ENCODE data around the gene STIM2.

Gene STIM2

GRCh38 chr4:26837993-26838842 is 22.4 kb upstream of the STIM2 start:
- no peak for DNase-seq

- DNase-seq = no peak
Measured at GRCh38 chr4:26839016-26839415, 21.6 kb upstream of the STIM2 start.

- DNase-seq = no peak
Measured at GRCh38 chr4:26839534-26839951, 21.1 kb upstream of the STIM2 start.

GRCh38 chr4:26840786-26841185 is 19.9 kb upstream of the STIM2 start:
- no peak for DNase-seq

- DNase-seq = no peak
Measured at GRCh38 chr4:26842911-26843310, 17.7 kb upstream of the STIM2 start.

- no peak for DNase-seq
Measured at GRCh38 chr4:26850528-26850927, 10.1 kb upstream of the STIM2 start.

- no peak for DNase-seq
Measured at GRCh38 chr4:26851129-26851528, 9.5 kb upstream of the STIM2 start.

- DNase-seq = no peak
Measured at GRCh38 chr4:26854701-26855100, 5.9 kb upstream of the STIM2 start.

GRCh38 chr4:26856906-26857277 is 3.7 kb upstream of the STIM2 start:
- DNase-seq = no peak

GRCh38 chr4:26857278-26858034 is 3.2 kb upstream of the STIM2 start:
- DNase-seq = peak; percentile 46

GRCh38 chr4:26858035-26858918 is 2.4 kb upstream of the STIM2 start:
- DNase-seq = no peak

GRCh38 chr4:26858947-26859401 is 1.7 kb upstream of the STIM2 start:
- DNase-seq = no peak

- DNase-seq = no peak
Measured at GRCh38 chr4:26859762-26860156, 882 bp upstream of the STIM2 start.

GRCh38 chr4:26860922-26861433 is 337 bp downstream of the STIM2 start:
- DNase-seq = no peak

- DNase-seq = peak; percentile 37
Measured at GRCh38 chr4:26861434-26862186, 969 bp downstream of the STIM2 start.

- no peak for DNase-seq
Measured at GRCh38 chr4:26862381-26862915, 1.8 kb downstream of the STIM2 start.

GRCh38 chr4:26863512-26863911 is 2.9 kb downstream of the STIM2 start:
- DNase-seq = no peak

GRCh38 chr4:26864899-26865298 is 4.3 kb downstream of the STIM2 start:
- no peak for DNase-seq

GRCh38 chr4:26866203-26866602 is 5.6 kb downstream of the STIM2 start:
- DNase-seq = no peak

- DNase-seq = no peak
Measured at GRCh38 chr4:26866781-26867180, 6.1 kb downstream of the STIM2 start.

GRCh38 chr4:26867914-26868684 is 7.5 kb downstream of the STIM2 start:
- DNase-seq = no peak
